GM20000 (cell line): ENCODE data around the gene SLC7A14.
A peak's percentile ranks its signal among the peaks of the same experiment; 100 is the strongest.

Source experiments
- DNase-seq: peaks from one replicate; pipeline ENCODE4 v3.0.0; 2012; ENCODE audit warnings: low spot score
- TF ChIP-seq, protein P1 (sequence below): IDR thresholded peaks from 2 replicates; pipeline ENCODE4 v1.5.1; 2012; ENCODE audit warnings: mild to moderate bottlenecking, control low read depth; ENCODE audit errors: extremely low read depth, missing control alignments

SLC7A14 gene

GRCh38 chr3:170566413-170566812, 19.5 kb downstream of the SLC7A14 start:
- DNase-seq = no peak
- TF ChIP-seq, protein P1, sequence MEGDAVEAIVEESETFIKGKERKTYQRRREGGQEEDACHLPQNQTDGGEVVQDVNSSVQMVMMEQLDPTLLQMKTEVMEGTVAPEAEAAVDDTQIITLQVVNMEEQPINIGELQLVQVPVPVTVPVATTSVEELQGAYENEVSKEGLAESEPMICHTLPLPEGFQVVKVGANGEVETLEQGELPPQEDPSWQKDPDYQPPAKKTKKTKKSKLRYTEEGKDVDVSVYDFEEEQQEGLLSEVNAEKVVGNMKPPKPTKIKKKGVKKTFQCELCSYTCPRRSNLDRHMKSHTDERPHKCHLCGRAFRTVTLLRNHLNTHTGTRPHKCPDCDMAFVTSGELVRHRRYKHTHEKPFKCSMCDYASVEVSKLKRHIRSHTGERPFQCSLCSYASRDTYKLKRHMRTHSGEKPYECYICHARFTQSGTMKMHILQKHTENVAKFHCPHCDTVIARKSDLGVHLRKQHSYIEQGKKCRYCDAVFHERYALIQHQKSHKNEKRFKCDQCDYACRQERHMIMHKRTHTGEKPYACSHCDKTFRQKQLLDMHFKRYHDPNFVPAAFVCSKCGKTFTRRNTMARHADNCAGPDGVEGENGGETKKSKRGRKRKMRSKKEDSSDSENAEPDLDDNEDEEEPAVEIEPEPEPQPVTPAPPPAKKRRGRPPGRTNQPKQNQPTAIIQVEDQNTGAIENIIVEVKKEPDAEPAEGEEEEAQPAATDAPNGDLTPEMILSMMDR = no peak

GRCh38 chr3:170565495-170565894, 20.4 kb downstream of the SLC7A14 start:
- no peak for DNase-seq
- TF ChIP-seq, protein P1 = no peak

GRCh38 chr3:170564664-170565063, 21.2 kb downstream of the SLC7A14 start:
- no peak for DNase-seq
- TF ChIP-seq, protein P1 = no peak

DNA sequence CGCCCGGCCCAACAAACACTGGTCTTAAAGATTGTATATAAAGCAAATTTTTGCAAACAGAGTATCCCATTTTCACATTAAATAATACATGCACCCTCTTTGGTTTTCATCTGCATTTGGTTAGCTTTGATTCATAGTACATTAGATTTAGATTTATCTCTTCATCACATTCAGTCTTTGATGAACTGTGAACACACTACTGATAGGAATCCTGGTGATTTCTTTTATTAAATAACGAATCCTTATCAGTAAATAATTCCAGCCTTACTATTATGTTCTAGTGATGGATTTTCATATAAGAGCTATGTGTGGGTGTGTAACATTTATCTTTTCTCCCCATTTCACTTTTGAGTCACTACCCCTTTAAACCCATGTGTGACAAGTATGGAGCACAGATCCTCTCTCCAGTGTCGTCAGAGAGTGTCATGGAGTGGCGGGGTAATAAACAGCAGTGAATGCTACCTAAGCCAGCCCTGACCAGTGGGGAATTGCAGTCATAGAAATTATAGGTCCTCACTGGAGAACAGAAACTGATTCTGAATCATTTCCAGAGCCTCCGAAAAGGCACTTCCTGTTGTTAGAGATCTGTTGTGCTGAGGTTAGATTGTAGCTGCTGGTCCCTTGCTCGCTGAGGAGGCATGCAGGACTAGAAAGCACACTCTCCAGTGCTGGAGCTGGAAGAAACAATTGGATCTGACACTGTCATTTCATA, 22.0 kb downstream of the SLC7A14 start:
- TF ChIP-seq, protein P1 = no peak
- peak; percentile 22 for DNase-seq

DNA sequence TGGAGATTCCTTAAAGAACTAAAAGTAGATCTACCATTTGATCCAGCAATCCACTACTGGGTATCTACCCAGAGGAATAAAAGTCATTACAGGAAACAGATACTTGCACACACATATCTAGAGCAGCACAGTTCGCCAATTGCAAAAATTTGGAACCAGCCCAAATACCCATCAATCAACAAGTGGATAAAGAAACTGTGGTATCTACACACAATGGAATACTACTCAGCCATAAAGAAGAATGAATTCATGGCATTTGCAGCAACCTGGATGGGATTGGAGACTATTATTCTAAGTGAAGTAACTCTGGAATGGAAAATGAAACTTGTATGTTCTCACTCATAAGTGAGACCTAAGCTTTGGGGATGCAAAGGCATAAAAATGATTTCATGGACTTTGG, 23.8 kb downstream of the SLC7A14 start:
- no peak for DNase-seq
- TF ChIP-seq, protein P1 = no peak

DNA sequence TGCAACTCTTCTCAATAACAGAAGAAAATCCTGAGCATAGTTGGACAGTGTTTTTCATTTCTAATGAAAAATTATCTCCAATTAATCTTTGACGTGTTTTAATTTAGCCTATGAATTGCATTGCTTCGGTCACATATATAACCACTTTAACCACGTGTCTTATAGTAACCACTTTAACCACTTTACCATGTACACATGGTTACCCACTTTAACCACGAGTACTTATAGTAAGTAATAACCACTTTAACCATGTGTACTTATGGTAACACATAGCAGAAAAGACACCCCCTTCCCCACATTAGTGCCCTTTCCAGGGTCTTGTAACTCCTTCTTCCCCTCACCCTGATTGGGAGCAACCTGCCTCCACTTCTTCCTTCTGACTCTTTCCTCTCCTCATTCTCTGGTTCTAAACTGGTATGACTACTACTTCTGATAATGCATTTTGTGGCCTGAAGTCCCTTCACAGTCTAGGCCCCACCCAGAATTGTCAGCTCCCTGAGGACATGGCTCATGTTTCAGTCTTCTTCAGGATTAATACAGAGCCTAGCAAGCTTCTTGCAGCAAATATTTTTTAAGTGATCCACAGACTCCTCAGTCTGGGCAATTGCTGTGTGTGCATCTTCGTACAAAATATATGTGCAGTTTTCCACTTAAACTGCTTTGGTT, 25.0 kb downstream of the SLC7A14 start:
- TF ChIP-seq, protein P1 = no peak
- DNase-seq = no peak

GRCh38 chr3:170560296-170560695, 25.6 kb downstream of the SLC7A14 start:
- TF ChIP-seq, protein P1 = no peak
- DNase-seq = no peak
